Aorta (tissue), 5 donors: ENCODE measurements around the gene VWA5B1. TPM values are rescaled to one million over a fixed set of nuclear protein-coding genes. Genes with fewer than 3 reads are reported as not detected.

Source experiments
- ATAC-seq: fragments of 200-7000 bp; cut with Tn5 transposase; one replicate; pipeline ENCODE4 v1.9.1; 2022; ENCODE audit warnings: moderate library complexity; ENCODE audit not compliant: low FRiP score
- DNase-seq, 2 donors: peaks; one replicate each; pipeline ENCODE4 v3.0.0-alpha.2; 2020
- H3K27ac ChIP-seq, 2 donors: one replicate each; pipeline ENCODE4 v1.5.1; 2013; ENCODE audit warnings: low read length in 2 of 2, mild to moderate bottlenecking in 2 of 2, moderate library complexity in 2 of 2, control low read depth in 1 of 2, inconsistent platforms in 1 of 2, low read depth in 1 of 2
- H3K27me3 ChIP-seq, 2 donors: one replicate each; pipeline ENCODE4 v1.6.1; 2013; ENCODE audit warnings: control low read depth in 1 of 2, low read length in 1 of 2, mild to moderate bottlenecking in 1 of 2, moderate library complexity in 1 of 2; ENCODE audit not compliant: insufficient read depth in 2 of 2, control insufficient read depth in 1 of 2
- H3K36me3 ChIP-seq, 2 donors: one replicate each; pipeline ENCODE4 v1.6.1; 2013; ENCODE audit warnings: control low read depth in 1 of 2, low read length in 1 of 2, mild to moderate bottlenecking in 1 of 2; ENCODE audit not compliant: insufficient read depth in 2 of 2, control insufficient read depth in 1 of 2
- H3K4me1 ChIP-seq, 2 donors: one replicate each; pipeline ENCODE4 v1.6.1; 2013; ENCODE audit warnings: low read length in 2 of 2, control low read depth in 1 of 2, mild to moderate bottlenecking in 1 of 2, moderate library complexity in 1 of 2; ENCODE audit not compliant: insufficient read depth in 2 of 2, control insufficient read depth in 1 of 2
- H3K4me3 ChIP-seq, 2 donors: one replicate each; pipeline ENCODE4 v1.5.1; 2013; ENCODE audit warnings: low read length in 2 of 2, control low read depth in 1 of 2, mild to moderate bottlenecking in 1 of 2
- H3K9me3 ChIP-seq: one replicate; pipeline ENCODE4 v1.6.1; 2013; ENCODE audit warnings: mild to moderate bottlenecking, low read length; ENCODE audit not compliant: control insufficient read depth
- WGBS, 2 donors: extraction: QIAGEN DNeasy Blood & Tissue Kit; methylation state at CpG; one replicate each; pipeline ENCODE4 v1.1.7; 2013; 5-methylcytosine and 5-hydroxymethylcytosine counted together
- intact Hi-C, 2 donors: fragments of 100-400 bp; cut with DNase I; formaldehyde crosslinking; loops; one replicate each; pipeline versions ENCODE4 v1.14.2 to v1.15.0; 2022
- polyA plus RNA-seq, 2 donors: library from polyadenylated mRNA; stranded (reverse); fragments of 200-250 nt; gene quantifications; one replicate each; pipeline ENCODE4 v1.2.3, GENCODE V29; 2013
- total RNA-seq, 2 donors: library from RNA; stranded (reverse); fragmentation: NEBNext Ultra II Directional; extraction: Animal tissue kit (Norgen Biotek cat#: 25700); gene quantifications; one replicate each; pipeline ENCODE4 v1.2.1, GENCODE V29; 2021
- donor health status: healthy with polysubstance abuse.
- donor health status: Bipolar disorder and iron deficiency.
- donor health status: DM: no; HTN: no; CAD: no.
- donor health status: DM: no; HTN: no; CAD: no.
- donor health status: DM: yes; HTN: yes; CAD: no.

Gene VWA5B1
- total and polyA plus RNA-seq, 4 donors = not detected

DNA sequence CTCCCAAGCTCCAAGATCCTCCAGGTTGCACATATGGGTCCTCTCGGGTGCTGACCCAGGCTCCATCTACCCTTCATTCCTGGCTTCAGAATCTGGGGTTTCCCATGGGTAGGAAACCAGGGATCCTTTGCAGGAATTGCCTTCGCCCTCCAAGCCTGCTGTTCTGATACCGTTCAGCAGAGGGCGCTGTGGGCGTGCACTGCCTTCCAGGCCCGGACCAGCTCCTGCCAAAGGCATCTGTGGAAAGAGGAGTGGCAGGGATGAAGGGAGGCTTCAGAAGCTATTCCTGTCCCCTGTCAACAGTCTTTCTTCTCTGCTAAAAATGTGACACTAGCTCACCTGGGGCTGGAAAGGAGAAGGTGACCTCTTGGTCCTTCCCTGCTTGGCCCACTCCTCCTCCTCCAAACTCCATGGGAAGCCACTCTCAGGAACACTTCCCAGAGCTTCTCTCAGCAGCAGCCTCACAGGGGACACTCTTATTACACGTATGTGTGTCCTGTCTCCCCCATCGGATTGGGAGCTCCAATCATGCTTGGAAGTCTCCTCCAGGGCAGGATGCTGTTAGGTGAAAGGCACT lies 71.2 kb downstream of the VWA5B1 start:
- Histone ChIP-seq H3K9me3 (no peaks in the 10 kb centered on the region), H3K4me1 (no peaks in the 10 kb centered on the region), H3K27me3 (peaks cover 0 to 3% of the 10 kb centered on the region in 2 donors), H3K27ac (no peak overlapping the region), H3K4me3 (no peak overlapping the region), H3K36me3 (no peaks in the 10 kb centered on the region)
- DNase-seq = no peak
- ATAC-seq = no peak
- WGBS, 2 donors = 12 to 15% methylated on average over 8 of the region's 8 CpGs
- intact Hi-C loops = no loop called here

- WGBS, 2 donors = 94 to 98% methylated on average over 2 of the region's 2 CpGs
- no peak for DNase-seq
- H3K27me3 ChIP-seq = peaks cover 0 to 3% of the 10 kb centered on the region in 2 donors
- no peaks in the 10 kb centered on the region for H3K4me1 ChIP-seq
- intact Hi-C loops = no loop called here
- no peak for ATAC-seq
- no peaks in the 10 kb centered on the region for H3K36me3 ChIP-seq
- no peak overlapping the region for H3K27ac ChIP-seq
- no peaks in the 10 kb centered on the region for H3K9me3 ChIP-seq
- H3K4me3 ChIP-seq = no peak overlapping the region
These were observed 72.2 kb downstream of the VWA5B1 start for GRCh38 chr1:20362856-20363255.

- Histone ChIP-seq H3K36me3 (no peaks in the 10 kb centered on the region), H3K9me3 (no peaks in the 10 kb centered on the region), H3K27ac (no peak overlapping the region), H3K4me1 (no peaks in the 10 kb centered on the region), H3K27me3 (peaks cover 0 to 3% of the 10 kb centered on the region in 2 donors), H3K4me3 (no peak overlapping the region)
- DNase-seq (no peak), ATAC-seq (no peak)
- WGBS, 2 donors = 45 to 51% methylated on average over 11 to 12 of the region's 12 CpGs
- intact Hi-C loops = no loop called here
These were observed 74.9 kb downstream of the VWA5B1 start for GRCh38 chr1:20365421-20366055.

- ATAC-seq = no peak
- H3K4me3 ChIP-seq = no peak overlapping the region
- no peaks in the 10 kb centered on the region for H3K9me3 ChIP-seq
- no peak overlapping the region for H3K27ac ChIP-seq
- DNase-seq = no peak
- no peaks in the 10 kb centered on the region for H3K36me3 ChIP-seq
- WGBS, 2 donors = 2 to 3% methylated on average over 24 to 42 of the region's 42 CpGs
- H3K27me3 ChIP-seq = peaks cover 0 to 3% of the 10 kb centered on the region in 2 donors
- intact Hi-C loops = no loop called here
- H3K4me1 ChIP-seq = no peaks in the 10 kb centered on the region
These were observed 75.4 kb downstream of the VWA5B1 start for GRCh38 chr1:20366056-20366462.

DNA sequence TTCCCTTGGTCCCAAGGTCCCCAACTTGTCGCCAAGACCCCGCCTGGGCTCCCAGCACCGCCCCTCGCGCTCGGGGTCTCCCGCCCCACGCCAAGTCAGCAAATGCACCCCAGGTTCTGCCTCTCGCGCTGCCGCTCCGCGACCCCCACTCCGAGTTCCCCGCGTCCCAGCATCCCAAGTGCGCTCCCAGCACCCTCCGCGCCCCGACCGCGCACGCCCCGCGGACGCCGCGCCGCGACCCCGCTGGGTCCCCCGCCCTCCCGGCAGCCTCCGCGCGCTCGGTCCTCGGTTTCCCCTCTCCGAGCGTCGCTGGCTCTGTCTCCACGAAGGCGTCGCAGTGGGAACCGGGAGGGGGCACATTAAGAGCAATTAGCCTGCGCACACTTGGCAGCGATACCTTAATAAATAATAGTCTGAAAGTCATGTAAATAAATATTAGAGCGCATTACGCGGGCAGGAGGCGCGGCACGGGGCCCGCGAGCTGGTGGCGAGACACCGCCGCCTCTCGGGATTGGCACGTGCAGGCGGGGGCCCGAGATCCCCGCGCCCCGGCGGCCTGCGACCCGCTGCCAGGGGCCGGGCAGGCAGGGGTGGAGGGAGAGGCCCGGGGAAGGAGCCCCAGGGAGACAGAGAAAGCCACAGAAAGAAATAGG lies 75.9 kb downstream of the VWA5B1 start:
- Histone ChIP-seq H3K27ac (no peak overlapping the region), H3K27me3 (peaks cover 0 to 3% of the 10 kb centered on the region in 2 donors), H3K36me3 (no peaks in the 10 kb centered on the region), H3K9me3 (no peaks in the 10 kb centered on the region), H3K4me1 (no peaks in the 10 kb centered on the region), H3K4me3 (no peak overlapping the region)
- peak in 1 of 2 donors; percentile 70 for DNase-seq
- WGBS, 2 donors = 1% methylated on average over 65 to 70 of the region's 70 CpGs
- intact Hi-C loops = no loop called here
- no peak for ATAC-seq

DNA sequence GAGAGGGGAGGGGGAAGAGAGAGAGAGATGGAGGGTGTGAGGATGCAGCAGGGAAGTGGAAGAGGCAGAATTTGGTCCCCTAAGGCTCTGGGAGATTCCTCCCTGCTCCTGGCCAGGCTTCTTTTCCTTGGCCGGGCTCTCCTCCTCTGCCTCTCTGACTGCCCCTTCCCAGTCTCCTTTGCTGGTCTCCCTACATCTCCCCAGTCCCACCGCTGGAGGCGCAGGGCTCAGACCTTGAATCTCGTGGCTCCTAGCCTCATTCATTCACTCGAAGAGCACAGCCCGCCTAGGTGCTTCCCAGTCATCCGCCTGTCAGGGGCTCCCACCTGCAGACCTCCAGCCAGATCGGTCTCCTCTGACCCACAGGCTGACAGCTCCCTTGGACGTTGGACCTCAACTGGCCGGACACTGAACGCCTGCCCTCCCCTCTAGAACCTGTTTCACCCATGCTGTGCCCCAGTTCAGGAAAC lies 76.5 kb downstream of the VWA5B1 start:
- Histone ChIP-seq H3K9me3 (no peaks in the 10 kb centered on the region), H3K4me3 (no peak overlapping the region), H3K27ac (no peak overlapping the region), H3K36me3 (no peaks in the 10 kb centered on the region), H3K27me3 (peaks cover 0 to 3% of the 10 kb centered on the region in 2 donors), H3K4me1 (no peaks in the 10 kb centered on the region)
- ATAC-seq (no peak), DNase-seq (no peak)
- intact Hi-C loops = no loop called here
- 7% methylated on average over 11 of the region's 11 CpGs for WGBS, 2 donors

GRCh38 chr1:20367626-20368025 lies 77.0 kb downstream of the VWA5B1 start:
- ATAC-seq (no peak), DNase-seq (no peak)
- peaks cover 0 to 3% of the 10 kb centered on the region in 2 donors for H3K27me3 ChIP-seq

GRCh38 chr1:20368866-20369470 lies 78.3 kb downstream of the VWA5B1 start:
- intact Hi-C loops = no loop called here
- H3K27ac ChIP-seq = no peak overlapping the region
- ATAC-seq = no peak
- H3K4me1 ChIP-seq = no peaks in the 10 kb centered on the region
- 78 to 88% methylated on average over 7 of the region's 7 CpGs for WGBS, 2 donors
- no peaks in the 10 kb centered on the region for H3K36me3 ChIP-seq
- H3K27me3 ChIP-seq = peaks cover 0 to 3% of the 10 kb centered on the region in 2 donors
- H3K9me3 ChIP-seq = no peaks in the 10 kb centered on the region
- no peak overlapping the region for H3K4me3 ChIP-seq
- DNase-seq = no peak

More at GRCh38 chr1:20367626-20368025, 77.0 kb downstream of the VWA5B1 start:
- Histone ChIP-seq H3K4me3 (no peak overlapping the region), H3K4me1 (no peaks in the 10 kb centered on the region), H3K27ac (no peak overlapping the region), H3K36me3 (no peaks in the 10 kb centered on the region), H3K9me3 (no peaks in the 10 kb centered on the region)
- WGBS, 2 donors = 45 to 46% methylated on average over 10 of the region's 10 CpGs
- intact Hi-C loops = no loop called here
